GM11168 (cell line): ENCODE data around the gene ZNF536.
"Not testable (repeated sequence)": the region's sequence is repeated elsewhere in the genome, so short reads cannot be mapped to it uniquely, and the experiment has no call there.

Experiments used
- in situ Hi-C: fragments of 300-500 bp; cut with MboI; formaldehyde crosslinking; loops from one replicate; pipeline ENCODE4 v1.12.0; 2022; ENCODE audit warnings: low sequenced_read_pairs; ENCODE audit not compliant: unreplicated experiment

The ZNF536 gene

GRCh38 chr19:30407068-30407709, 35.0 kb downstream of the ZNF536 start:
- in situ Hi-C loops, result no loop called here

GRCh38 chr19:30408734-30409301, 36.6 kb downstream of the ZNF536 start:
- in situ Hi-C loops, result no loop called here

DNA sequence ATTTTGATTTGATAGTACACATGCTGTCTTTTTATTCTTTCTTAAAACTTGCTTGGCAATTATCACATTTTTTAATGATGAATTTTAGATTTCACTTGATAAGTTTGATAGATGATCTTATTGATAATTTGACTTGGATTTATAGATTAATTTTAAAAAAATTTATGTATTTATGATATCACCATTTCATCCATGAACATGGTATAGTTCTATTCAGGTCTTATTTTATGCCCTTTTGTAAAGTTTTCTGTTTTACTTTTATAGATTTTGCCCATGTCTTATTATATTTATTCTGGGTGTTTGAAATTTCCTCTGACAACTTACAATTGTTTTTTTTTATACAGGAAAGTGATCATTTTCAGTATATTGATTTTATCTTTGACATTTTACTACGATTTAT, 39.5 kb downstream of the ZNF536 start:
- in situ Hi-C loops, result no loop called here

- in situ Hi-C loops, result no loop called here
Observed at GRCh38 chr19:30416375-30416774, 44.2 kb downstream of the ZNF536 start.

- in situ Hi-C loops, result not testable (repeated sequence)
Observed at GRCh38 chr19:30417166-30417565, 45.0 kb downstream of the ZNF536 start.

DNA sequence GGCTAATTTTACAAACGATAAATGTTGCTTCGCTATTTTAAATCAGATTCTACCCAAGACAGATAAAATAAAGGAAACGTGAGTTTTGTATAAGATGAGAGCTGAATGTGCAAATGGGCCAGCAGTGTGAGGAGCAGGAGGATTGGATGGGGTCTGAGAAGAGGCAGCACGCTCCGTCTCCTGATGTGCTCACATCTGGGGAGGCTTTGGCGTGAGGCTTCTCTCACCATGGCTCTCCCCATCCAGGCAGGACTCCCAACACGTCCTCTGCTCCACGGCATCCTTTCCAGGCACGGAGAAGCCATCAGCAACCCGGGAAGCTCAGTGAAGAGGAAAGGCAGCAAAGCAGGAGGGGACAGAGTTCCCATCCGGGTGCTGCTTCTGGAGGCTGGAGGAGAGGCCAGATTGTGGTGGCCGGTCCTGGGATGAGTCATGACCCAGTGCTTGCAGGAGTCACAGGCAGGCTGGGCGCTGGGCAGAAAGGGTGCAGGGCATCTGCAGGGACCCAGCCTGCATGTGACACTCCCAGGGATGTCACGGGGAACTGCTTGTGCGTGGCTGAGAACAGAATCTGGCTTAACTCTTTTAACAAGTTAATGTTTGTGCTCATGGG, 47.5 kb downstream of the ZNF536 start:
- in situ Hi-C loops, result no loop called here

DNA sequence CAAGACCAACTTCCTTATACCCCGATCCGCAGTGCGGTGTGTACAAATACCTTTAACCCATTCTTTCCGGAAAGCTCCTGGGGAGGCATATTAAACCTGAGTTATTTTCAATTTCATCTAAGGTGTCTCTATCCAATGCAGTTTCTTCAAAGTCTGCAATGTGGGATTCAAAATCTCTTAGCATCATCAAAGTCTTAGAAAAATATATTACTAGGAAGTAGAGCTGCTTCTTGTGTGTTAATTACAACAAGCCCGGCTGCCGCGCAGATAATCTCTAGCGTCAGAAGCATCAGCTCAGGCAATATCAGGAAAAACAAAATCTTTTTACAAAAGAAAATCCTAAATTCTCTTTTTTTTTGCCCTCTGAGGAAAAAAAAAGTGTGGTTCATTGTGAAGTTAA, 48.1 kb downstream of the ZNF536 start:
- in situ Hi-C loops, result no loop called here

DNA sequence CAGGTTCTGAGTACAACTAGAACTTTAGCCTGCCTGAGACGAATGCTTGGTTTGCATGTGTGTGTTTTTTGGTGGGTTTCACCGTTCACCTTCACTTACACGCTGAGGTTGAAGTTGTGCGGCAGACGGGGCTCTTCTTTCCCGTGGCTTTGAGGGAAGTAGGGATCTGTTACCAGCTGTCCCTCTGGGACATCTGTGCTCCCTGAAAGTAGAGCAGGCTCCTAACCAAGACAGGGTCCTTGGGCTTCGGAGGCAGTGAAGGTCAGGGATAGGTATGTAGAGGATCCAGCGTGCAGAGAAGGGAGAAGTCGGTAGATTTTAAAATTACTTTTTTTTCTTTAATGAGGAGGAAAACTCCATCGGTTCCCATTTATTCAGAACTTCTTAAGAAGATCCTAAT, 48.7 kb downstream of the ZNF536 start:
- in situ Hi-C loops, result no loop called here

DNA sequence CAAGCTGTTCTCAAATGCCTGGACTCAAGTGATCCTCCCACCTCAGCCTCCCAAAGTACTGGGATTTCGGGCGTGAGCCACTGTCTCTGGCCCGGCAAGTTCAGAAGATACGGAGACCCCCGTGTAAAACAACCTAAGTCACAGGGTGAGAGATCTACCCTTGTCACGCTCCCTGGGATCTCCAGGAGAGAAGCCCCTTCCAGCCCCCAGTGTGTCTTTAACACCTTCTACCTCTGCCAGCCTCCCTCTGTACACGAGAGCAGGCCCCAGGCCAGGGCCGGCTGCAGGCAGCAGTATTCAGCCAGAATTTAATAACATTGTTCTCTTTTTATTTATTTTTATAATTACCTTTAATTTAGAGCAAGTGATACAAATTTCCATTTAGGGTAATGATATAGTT, 49.4 kb downstream of the ZNF536 start:
- in situ Hi-C loops, result no loop called here

DNA sequence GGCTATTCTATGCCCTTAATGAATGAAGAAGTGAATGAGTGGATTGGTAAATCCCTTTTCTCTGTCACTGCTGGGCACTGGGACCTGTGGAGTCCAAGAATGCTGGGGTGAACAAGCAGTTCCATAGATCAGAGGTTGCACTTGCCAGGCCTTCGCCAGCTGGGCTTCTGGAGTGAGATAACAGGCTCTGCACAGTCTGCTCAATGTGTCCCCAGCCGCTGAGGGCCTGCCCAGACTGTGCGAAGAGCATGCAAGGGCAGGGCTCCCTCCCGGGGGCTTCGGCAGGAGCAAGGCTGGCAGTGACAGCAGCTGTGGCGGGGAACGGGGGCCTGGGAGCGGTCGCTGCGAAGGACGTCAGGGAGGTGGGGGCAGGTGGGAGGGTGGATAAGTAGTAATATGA, 51.3 kb downstream of the ZNF536 start:
- in situ Hi-C loops, result no loop called here

DNA sequence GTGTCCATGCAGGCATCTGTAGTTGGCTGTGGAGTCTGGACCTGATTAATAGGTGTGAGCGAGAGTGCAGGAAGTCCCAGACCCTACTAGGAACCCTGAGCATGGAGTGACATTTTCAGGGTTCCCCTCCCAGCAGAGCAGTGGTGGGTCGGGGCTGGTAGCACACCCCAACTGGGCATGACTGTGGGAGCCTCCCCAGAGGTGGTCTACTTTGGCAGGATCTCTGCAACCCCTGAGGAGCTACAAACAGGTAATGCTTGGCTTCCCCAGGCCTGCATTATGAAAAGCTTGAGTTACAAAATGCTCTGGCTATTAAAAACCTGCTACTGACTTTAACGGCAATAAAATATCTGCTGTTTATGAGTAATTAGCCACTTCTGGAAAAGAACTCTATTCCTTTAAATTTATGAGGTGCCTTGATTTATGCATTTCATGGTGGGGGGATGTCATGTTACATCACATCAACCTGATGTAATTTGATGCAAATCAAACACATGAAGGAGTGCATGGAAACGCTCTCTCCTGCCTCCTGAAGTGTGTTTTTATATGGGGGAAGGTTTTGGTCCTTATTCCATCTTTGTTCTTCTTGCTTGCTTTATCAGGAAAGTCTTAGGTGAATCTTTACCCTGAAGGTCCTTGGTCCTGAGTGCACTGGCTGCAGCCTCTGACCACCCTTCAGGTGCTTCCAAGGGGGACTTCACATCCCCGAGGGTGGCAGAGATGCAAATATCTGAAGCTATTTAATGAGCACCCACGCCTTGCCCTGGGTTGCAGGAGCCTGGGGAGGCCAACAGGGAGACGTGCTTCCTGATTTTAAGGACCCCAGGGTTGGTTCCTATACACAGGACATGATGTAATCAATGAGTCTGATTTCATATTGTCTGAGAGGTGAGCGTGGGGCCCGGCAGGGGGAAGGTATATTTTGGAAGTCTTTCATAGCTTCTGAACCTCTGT, 54.0 kb downstream of the ZNF536 start:
- in situ Hi-C loops, result no loop called here

- in situ Hi-C loops, result no loop called here
Observed at GRCh38 chr19:30426864-30427263, 54.7 kb downstream of the ZNF536 start.

DNA sequence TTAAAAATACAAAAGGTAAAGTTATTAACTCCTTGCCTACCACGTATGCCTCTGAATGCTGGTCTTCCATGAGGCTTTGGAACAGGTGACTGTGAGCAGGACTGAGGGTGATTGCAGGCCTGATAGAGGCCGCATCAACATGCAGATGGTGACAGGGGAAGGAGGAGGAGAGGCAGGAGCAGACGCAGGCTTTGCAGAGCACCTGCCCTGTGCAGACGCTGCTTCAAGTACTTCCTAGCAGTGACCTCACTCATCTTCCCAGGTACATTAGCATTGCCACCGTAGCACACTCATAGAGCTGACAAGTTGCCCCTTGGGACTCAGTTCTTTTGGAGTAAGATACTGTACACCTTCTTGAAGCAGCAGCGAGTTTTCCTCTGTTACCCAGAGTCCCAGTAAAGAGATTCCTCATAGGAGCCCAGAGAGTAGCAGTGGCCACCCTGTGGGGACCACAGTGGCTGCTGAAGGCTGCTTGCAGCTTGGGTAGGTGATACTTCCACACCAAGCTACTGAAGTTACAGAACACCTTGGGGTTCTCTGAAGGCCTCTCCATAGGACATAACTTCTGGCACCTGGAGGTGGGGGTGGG, 56.0 kb downstream of the ZNF536 start:
- in situ Hi-C loops, result no loop called here

DNA sequence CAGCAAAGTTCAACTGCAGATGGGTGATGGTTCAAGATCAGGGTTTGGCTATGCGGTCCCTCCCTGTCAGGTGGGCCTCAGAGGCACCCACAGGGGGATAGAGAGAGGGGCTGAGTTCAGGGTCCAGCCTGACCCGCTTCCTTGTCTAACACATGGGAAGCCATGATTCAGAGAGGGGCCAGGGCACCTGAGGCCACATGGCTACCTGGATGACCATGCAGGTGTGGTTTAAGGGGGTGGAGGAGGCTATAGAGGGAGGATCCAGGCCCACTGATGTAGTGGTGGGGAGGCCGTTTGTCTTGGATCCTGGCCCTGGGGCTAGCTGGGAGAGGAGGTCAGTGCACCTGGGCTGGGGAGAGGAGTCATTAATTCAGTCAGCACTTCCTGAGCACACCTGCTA, 56.7 kb downstream of the ZNF536 start:
- in situ Hi-C loops, result no loop called here

DNA sequence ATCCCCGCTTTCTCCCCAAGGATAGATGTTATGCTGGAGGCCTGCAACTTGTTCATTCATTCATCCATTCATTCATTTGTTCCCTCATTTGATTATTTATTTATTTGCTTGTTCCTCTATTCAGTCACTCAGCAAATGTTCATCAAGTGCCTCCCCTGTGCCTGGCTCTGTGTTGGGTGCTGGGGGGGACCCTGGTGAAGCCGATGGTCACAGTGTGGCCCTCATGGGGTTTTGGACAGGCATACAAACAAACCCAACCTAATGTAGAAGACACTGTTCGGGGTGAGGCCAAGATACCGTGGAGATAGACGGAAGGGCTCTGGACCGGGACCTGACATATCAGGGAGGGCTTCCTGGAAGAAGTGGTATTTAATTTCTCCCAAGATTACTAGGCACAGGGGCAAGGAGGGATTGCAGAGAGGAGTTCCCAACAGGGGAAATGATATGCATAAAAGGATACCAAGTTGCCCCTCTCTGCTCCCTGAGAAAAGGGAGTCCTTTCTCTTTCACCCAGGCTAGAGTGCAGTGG, 58.1 kb downstream of the ZNF536 start:
- in situ Hi-C loops, result no loop called here

- in situ Hi-C loops, result no loop called here
Observed at GRCh38 chr19:30431591-30431990, 59.4 kb downstream of the ZNF536 start.

GRCh38 chr19:30434797-30435594, 62.8 kb downstream of the ZNF536 start:
- in situ Hi-C loops, result no loop called here

GRCh38 chr19:30437869-30438268, 65.7 kb downstream of the ZNF536 start:
- in situ Hi-C loops, result no loop called here

DNA sequence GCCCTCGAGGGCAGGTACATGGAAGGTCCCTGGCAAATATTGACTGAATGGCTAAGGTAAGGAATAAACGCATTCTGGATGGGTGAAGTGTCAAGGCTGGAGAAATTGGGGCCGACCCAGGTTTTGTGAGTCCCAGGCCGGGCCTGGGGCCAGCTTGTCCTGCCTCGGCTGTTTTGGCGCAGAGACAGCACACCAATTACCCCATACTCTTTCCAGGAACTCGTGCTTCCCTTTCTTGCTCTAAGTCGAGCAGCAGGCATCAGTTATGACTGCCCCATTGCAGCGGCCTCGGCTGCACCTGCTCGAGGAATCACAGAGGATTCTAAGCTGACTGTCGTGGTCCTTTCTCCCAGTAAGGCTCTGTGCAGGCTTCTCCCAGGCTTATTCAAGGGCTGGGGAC, 67.1 kb downstream of the ZNF536 start:
- in situ Hi-C loops, result no loop called here
